KMS-11 (cell line): Measurements from ENCODE around the gene CDCA4.

Experiments used
- H2AFZ ChIP-seq: fragments of 200-600 bp; sonication (generic); 2 replicates; pipeline ENCODE4 v1.6.1; 2016; ENCODE audit warnings: antibody characterized with exemption, mixed run types, low read depth
- H3K27ac ChIP-seq: fragments of 200-600 bp; sonication (generic); 2 replicates; pipeline ENCODE4 v1.6.1; 2016; ENCODE audit warnings: mild to moderate bottlenecking, mixed run types
- H3K27me3 ChIP-seq: fragments of 200-600 bp; sonication (generic); 2 replicates; pipeline ENCODE4 v1.6.1; 2017; ENCODE audit warnings: mild to moderate bottlenecking, low read depth, mixed run types, moderate library complexity; ENCODE audit not compliant: insufficient read depth
- H3K36me3 ChIP-seq: fragments of 200-600 bp; sonication (generic); 2 replicates; pipeline ENCODE4 v1.6.1; 2017; ENCODE audit warnings: mild to moderate bottlenecking, mixed run types; ENCODE audit not compliant: insufficient read depth
- H3K4me1 ChIP-seq: fragments of 200-600 bp; sonication (generic); 2 replicates; pipeline ENCODE4 v1.6.1; 2016; ENCODE audit warnings: mild to moderate bottlenecking, low read depth, mixed run types; ENCODE audit not compliant: poor library complexity, severe bottlenecking
- H3K4me2 ChIP-seq: fragments of 200-600 bp; sonication (generic); 2 replicates; pipeline ENCODE4 v1.7.0; 2016; ENCODE audit warnings: mild to moderate bottlenecking, mixed run types
- H3K4me3 ChIP-seq: fragments of 200-600 bp; sonication (generic); IDR thresholded peaks from 2 replicates; pipeline ENCODE4 v1.6.1; 2017; ENCODE audit warnings: low read depth, low read length, mixed read lengths; ENCODE audit not compliant: insufficient read depth
- H3K79me2 ChIP-seq: fragments of 200-600 bp; sonication (generic); 2 replicates; pipeline ENCODE4 v1.6.1; 2016; ENCODE audit warnings: low read depth, mixed run types; ENCODE audit not compliant: insufficient read depth
- H3K9ac ChIP-seq: fragments of 200-600 bp; sonication (generic); 2 replicates; pipeline ENCODE4 v1.6.1; 2016; ENCODE audit warnings: mild to moderate bottlenecking, mixed run types
- H4K20me1 ChIP-seq: fragments of 200-600 bp; sonication (generic); 2 replicates; pipeline ENCODE4 v1.6.1; 2016; ENCODE audit warnings: mild to moderate bottlenecking, mixed run types; ENCODE audit not compliant: insufficient read depth
- TF ChIP-seq, protein P1 (sequence below): fragments of 200-600 bp; sonication (generic); conservative IDR thresholded peaks from 2 replicates; pipeline ENCODE4 v1.6.1; 2017; ENCODE audit warnings: low read depth, mild to moderate bottlenecking, antibody characterized with exemption, low read length, moderate library complexity, mixed read lengths

The CDCA4 gene

DNA sequence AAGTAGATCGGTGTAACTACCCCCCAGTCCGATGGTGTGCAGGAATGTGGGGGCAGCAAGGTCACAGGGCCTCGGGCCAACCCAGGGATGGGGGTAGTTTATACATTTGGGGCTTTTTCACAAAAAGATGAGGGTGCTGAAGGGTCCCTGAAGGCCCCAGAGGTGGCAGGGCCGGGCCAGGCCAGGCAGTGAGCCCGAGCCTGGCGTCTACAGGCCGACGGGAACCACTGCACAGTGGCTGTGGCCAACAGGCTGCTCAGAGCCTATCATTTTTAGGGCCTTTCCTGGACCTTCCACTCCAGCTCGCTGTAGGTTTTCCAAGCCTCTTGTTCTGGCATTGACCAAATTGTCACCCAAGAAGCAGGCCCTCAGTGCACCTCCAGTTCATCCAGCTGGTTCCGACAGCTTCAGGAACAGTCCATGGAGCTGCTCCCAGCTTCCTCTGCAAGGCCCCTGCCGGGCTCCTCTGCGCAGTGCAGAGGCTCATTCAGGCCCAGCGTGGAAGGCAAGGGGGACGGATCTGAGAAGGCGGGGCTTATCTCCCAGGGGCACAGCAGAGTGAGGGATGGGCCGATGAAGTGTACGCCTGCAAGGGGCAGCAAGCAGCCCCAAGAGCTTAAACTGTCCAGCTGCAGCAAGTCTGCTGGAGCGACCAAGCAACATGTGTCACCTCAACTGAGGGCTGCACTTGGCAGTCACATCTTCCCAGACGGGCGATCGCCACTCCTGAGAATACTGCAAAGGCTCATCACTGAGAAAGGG, 13.9 kb downstream of the CDCA4 start:
- H3K36me3 ChIP-seq, result no peaks in the 10 kb centered on the region

DNA sequence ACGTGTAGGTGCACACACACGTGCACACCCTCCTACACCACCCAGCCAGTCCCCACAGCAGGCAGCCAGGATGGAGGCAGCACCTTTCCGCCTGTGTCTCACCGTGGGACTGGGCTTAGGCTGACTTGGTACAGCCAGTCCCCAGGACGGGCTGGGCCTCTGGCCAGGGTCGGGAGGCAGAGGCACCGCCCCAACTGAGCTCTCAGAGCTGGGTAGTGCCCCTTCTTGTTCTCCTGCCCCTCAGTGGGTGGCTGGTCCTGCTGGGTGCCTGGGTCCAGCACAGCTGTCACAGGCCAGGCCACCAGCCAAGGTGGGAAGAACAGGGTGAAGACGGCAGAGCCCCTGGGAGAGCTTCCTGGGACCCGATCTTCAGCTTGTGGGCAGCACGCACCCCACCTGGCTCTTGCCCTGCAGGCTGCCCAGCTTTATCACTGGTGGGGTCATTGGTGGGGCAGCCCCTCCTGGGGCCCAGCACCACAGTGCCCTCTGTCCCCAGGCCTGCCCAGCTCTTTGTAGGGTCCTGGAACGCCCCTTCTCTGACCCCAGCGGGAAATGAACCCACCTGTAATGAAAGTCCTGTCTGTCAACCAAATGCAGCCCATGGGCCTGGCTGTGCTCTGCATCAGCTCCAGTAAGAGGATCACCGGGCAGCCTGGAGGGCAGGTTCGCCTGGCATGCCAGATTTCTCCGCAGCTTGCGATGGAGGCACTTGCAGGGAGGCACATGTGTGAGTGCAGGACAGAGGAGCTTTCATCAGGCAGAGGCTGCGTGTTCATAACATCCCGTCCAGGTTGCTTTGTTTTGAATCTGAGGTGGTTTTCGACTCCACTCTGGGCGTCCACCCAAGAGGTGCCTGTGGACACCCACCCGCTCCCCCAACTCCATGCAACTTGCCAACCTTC, 14.7 kb downstream of the CDCA4 start:
- no peaks in the 10 kb centered on the region for H3K36me3 ChIP-seq

More for the DNA sequence above, 13.9 kb downstream of the CDCA4 start:
- TF ChIP-seq, protein P1, sequence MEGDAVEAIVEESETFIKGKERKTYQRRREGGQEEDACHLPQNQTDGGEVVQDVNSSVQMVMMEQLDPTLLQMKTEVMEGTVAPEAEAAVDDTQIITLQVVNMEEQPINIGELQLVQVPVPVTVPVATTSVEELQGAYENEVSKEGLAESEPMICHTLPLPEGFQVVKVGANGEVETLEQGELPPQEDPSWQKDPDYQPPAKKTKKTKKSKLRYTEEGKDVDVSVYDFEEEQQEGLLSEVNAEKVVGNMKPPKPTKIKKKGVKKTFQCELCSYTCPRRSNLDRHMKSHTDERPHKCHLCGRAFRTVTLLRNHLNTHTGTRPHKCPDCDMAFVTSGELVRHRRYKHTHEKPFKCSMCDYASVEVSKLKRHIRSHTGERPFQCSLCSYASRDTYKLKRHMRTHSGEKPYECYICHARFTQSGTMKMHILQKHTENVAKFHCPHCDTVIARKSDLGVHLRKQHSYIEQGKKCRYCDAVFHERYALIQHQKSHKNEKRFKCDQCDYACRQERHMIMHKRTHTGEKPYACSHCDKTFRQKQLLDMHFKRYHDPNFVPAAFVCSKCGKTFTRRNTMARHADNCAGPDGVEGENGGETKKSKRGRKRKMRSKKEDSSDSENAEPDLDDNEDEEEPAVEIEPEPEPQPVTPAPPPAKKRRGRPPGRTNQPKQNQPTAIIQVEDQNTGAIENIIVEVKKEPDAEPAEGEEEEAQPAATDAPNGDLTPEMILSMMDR, result no peak
- H3K79me2 ChIP-seq, result peaks cover 39% of the 10 kb centered on the region
- H3K27ac ChIP-seq, result peak overlapping the region; percentile 87; the same call in 1 of the 2 replicates
- peaks cover 52% of the 10 kb centered on the region for H3K4me1 ChIP-seq
- no peak overlapping the region for H3K9ac ChIP-seq
- H3K4me2 ChIP-seq, result no peak overlapping the region
- no peak overlapping the region for H3K4me3 ChIP-seq
- H2AFZ ChIP-seq, result no peak overlapping the region
- H4K20me1 ChIP-seq, result 0 out of 2 replicates have a peak, but pooled peaks cover 7% of the 10 kb centered on the region
- H3K27me3 ChIP-seq, result no peaks in the 10 kb centered on the region

DNA sequence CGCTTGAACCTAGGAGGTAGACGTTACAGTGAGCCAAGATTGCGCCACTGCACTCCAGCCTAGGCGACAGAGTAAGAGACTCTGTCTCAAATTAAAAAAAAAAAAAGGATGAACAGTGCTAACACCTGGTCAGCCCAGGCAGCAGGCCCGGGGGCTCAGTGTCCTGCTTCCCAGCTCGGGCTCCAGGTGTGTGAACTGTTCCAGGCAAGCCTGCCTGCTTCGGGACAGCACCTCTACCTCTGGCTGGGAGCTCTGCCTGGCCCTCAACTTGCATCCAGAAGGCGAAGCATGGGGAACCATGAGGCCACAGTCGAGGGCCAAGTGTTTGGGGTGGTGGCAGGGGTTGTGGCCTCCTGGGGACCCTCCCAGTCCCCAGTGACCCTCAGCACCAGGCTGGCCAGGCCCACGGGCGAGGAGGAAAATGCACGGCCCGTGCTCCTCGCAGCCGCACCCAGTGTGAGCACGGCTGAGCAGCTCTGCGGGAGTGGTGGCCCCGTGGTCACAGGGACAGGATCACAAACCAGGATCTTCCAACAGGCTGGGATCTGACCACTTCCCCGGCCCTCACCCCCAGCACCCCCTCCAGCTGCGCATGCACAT, 15.5 kb downstream of the CDCA4 start:
- Histone ChIP-seq H2AFZ (no peak overlapping the region), H4K20me1 (no peaks in the 10 kb centered on the region), H3K4me1 (peaks cover 52% of the 10 kb centered on the region), H3K4me3 (no peak overlapping the region), H3K27ac (peak overlapping the region; percentile 87), H3K27me3 (no peaks in the 10 kb centered on the region), H3K36me3 (no peaks in the 10 kb centered on the region), H3K4me2 (peak overlapping the region; percentile 34; the same call in 1 of the 2 replicates), H3K79me2 (peaks cover 23% of the 10 kb centered on the region), H3K9ac (peak overlapping the region; percentile 28; the same call in 1 of the 2 replicates)
- TF ChIP-seq, protein P1, result no peak

More for the DNA sequence above, 14.7 kb downstream of the CDCA4 start:
- H3K27ac ChIP-seq, result peak overlapping the region; percentile 87; the same call in 1 of the 2 replicates
- H3K4me2 ChIP-seq, result peak overlapping the region; percentile 34; the same call in 1 of the 2 replicates
- H3K4me3 ChIP-seq, result no peak overlapping the region
- no peak overlapping the region for H2AFZ ChIP-seq
- H3K27me3 ChIP-seq, result no peaks in the 10 kb centered on the region
- H3K79me2 ChIP-seq, result peaks cover 31% of the 10 kb centered on the region
- H3K9ac ChIP-seq, result no peak overlapping the region
- TF ChIP-seq, protein P1, result no peak
- H3K4me1 ChIP-seq, result peaks cover 52% of the 10 kb centered on the region
- no peaks in the 10 kb centered on the region for H4K20me1 ChIP-seq

DNA sequence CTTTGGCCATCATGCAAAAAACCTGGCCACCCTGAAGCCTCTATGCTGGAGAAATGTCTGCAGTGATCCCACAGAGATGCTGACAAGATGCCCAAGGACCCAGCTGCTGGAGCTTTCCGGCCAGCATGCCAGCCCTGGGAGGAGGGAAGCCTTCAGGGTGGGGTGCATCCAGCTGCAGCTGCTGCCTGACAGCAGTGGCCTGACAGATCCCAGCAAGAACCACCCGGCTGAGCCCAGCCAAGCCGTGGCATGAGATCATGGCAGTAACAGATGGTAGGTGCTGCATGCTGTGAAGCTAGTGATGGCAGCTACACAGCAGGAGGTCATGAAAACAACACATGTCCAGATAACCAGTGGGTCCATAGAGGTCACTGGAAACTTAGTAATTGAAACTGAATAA, 21.5 kb downstream of the CDCA4 start:
- H3K36me3 ChIP-seq, result no peaks in the 10 kb centered on the region
- H3K27me3 ChIP-seq, result no peaks in the 10 kb centered on the region
- TF ChIP-seq, protein P1, result no peak
- no peak overlapping the region for H3K27ac ChIP-seq
- no peaks in the 10 kb centered on the region for H3K79me2 ChIP-seq
- H3K9ac ChIP-seq, result no peak overlapping the region
- H3K4me2 ChIP-seq, result no peak overlapping the region
- H2AFZ ChIP-seq, result no peak overlapping the region
- no peaks in the 10 kb centered on the region for H4K20me1 ChIP-seq
- no peak overlapping the region for H3K4me3 ChIP-seq
- peaks cover 31% of the 10 kb centered on the region for H3K4me1 ChIP-seq
